BE2C (cell line): ENCODE measurements around the gene ATF5.
"Not testable (repeated sequence)": the region's sequence is repeated elsewhere in the genome, so short reads cannot be mapped to it uniquely, and the experiment has no call there.

ENCODE experiments used
- DNase-seq: peaks from one replicate; pipeline ENCODE4 v3.0.0-alpha.2; 2020
- H3K27me3 ChIP-seq: fragments of 250-450 bp; sonication (Bioruptor Pico); 2 replicates; pipeline ENCODE4 v1.5.1; 2020; ENCODE audit warnings: mild to moderate bottlenecking
- H3K36me3 ChIP-seq: fragments of 250-450 bp; sonication (Bioruptor Pico); 2 replicates; pipeline ENCODE4 v1.5.1; 2020; ENCODE audit warnings: mild to moderate bottlenecking
- H3K4me1 ChIP-seq: fragments of 250-450 bp; sonication (Bioruptor Pico); 2 replicates; pipeline ENCODE4 v1.5.1; 2020
- H3K4me3 ChIP-seq: 2 replicates; pipeline ENCODE4 v1.5.1; 2011; ENCODE audit warnings: low read depth, low read length
- H3K9me3 ChIP-seq: fragments of 250-450 bp; sonication (Bioruptor Pico); 2 replicates; pipeline ENCODE4 v1.5.1; 2020
- TF ChIP-seq, protein P1 (sequence below): IDR thresholded peaks from 2 replicates; pipeline ENCODE4 v1.5.1; 2012; ENCODE audit warnings: mild to moderate bottlenecking, low read depth, low read length

The ATF5 gene

GRCh38 chr19:49968279-49968922 lies 39.4 kb downstream of the ATF5 start:
- TF ChIP-seq, protein P1, sequence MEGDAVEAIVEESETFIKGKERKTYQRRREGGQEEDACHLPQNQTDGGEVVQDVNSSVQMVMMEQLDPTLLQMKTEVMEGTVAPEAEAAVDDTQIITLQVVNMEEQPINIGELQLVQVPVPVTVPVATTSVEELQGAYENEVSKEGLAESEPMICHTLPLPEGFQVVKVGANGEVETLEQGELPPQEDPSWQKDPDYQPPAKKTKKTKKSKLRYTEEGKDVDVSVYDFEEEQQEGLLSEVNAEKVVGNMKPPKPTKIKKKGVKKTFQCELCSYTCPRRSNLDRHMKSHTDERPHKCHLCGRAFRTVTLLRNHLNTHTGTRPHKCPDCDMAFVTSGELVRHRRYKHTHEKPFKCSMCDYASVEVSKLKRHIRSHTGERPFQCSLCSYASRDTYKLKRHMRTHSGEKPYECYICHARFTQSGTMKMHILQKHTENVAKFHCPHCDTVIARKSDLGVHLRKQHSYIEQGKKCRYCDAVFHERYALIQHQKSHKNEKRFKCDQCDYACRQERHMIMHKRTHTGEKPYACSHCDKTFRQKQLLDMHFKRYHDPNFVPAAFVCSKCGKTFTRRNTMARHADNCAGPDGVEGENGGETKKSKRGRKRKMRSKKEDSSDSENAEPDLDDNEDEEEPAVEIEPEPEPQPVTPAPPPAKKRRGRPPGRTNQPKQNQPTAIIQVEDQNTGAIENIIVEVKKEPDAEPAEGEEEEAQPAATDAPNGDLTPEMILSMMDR, result no peak
- peaks cover 6% of the 10 kb centered on the region for H3K27me3 ChIP-seq
- H3K36me3 ChIP-seq, result no peaks in the 10 kb centered on the region
- H3K9me3 ChIP-seq, result no peaks in the 10 kb centered on the region
- no peak for DNase-seq
- H3K4me3 ChIP-seq, result no peak overlapping the region
- H3K4me1 ChIP-seq, result no peaks in the 10 kb centered on the region

DNA sequence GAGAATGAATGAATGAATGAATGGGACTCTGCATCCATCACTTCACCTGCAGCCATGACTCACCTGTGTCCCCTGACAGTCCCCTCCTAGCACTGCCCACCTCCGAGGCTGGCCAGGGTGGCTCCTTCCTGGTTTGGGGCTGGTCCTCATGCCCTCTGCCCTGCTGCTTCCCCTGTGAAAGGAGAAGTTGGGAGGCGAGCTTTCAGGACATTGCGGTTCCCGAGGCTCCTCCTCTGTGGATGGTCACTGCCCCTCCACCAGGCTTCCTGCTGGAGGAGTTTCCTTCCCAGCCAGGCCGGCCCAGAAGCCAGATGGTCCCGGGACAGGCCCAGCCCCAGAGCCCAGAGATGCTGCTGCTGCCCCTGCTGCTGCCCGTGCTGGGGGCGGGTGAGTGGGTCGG lies 40.4 kb downstream of the ATF5 start:
- H3K36me3 ChIP-seq, DNase-seq, H3K9me3 ChIP-seq, H3K27me3 ChIP-seq, H3K4me3 ChIP-seq, H3K4me1 ChIP-seq: not testable (repeated sequence)

- DNase-seq, result no peak
- TF ChIP-seq, protein P1, result no peak
- H3K4me3 ChIP-seq, result no peak overlapping the region
These were observed 43.0 kb downstream of the ATF5 start for GRCh38 chr19:49971991-49972411.

GRCh38 chr19:49972841-49973240 lies 43.8 kb downstream of the ATF5 start:
- Histone ChIP-seq H3K27me3 (peaks cover 6% of the 10 kb centered on the region), H3K4me1 (no peaks in the 10 kb centered on the region), H3K36me3 (no peaks in the 10 kb centered on the region), H3K9me3 (no peaks in the 10 kb centered on the region), H3K4me3 (no peak overlapping the region)
- TF ChIP-seq, protein P1, result no peak
- DNase-seq, result no peak

More at GRCh38 chr19:49971991-49972411, 43.0 kb downstream of the ATF5 start:
- H3K4me1 ChIP-seq, result no peaks in the 10 kb centered on the region
- peaks cover 6% of the 10 kb centered on the region for H3K27me3 ChIP-seq
- no peaks in the 10 kb centered on the region for H3K36me3 ChIP-seq
- H3K9me3 ChIP-seq, result no peaks in the 10 kb centered on the region

- TF ChIP-seq, protein P1, result no peak
- no peak for DNase-seq
- Histone ChIP-seq H3K27me3 (peaks cover 3% of the 10 kb centered on the region), H3K4me3 (no peak overlapping the region), H3K4me1 (no peaks in the 10 kb centered on the region), H3K9me3 (no peaks in the 10 kb centered on the region), H3K36me3 (no peaks in the 10 kb centered on the region)
These were observed 45.0 kb downstream of the ATF5 start for GRCh38 chr19:49973987-49974386.

GRCh38 chr19:49975051-49975450 lies 46.0 kb downstream of the ATF5 start:
- TF ChIP-seq, protein P1, result no peak
- DNase-seq, result no peak
- Histone ChIP-seq H3K4me3 (no peak overlapping the region), H3K27me3 (no peaks in the 10 kb centered on the region; the same call in 1 of the 2 replicates), H3K4me1 (no peaks in the 10 kb centered on the region), H3K36me3 (no peaks in the 10 kb centered on the region), H3K9me3 (no peaks in the 10 kb centered on the region)
